GM12892 (cell line): ENCODE data around the gene ZSCAN1.

Experiments
- POLR2A ChIP-seq: IDR thresholded peaks from 2 replicates; pipeline ENCODE4 v1.6.1; 2011; ENCODE audit warnings: low read depth, low read length, control low read depth
- TAF1 ChIP-seq: IDR thresholded peaks from 2 replicates; pipeline ENCODE4 v1.6.1; 2011; ENCODE audit warnings: low read depth, mild to moderate bottlenecking, control low read depth, low read length, borderline replicate concordance

DNA sequence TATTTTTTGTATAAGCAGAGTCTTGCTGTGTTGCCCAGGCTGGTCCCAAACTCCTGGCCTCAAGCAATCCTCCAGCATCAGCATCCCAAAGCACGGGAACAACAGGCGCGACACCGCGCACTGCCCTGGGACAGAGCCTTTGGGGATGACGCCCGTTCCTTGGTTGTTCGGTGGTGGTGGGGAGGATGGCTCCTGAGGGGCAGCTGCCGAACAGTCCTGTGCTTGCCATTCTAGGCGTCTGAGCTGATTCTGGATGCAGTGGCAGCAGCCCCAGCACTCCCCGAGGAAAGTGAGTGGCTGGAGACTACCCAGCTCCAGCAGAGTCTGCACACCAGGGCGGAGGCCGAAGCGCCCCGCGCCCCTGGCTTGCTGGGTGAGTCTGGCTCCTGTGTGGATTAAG is 18.4 kb downstream of the ZSCAN1 start:
- TF ChIP-seq POLR2A: no peak
- TF ChIP-seq TAF1: no peak
